Gastrocnemius medialis (tissue), 4 donors: ENCODE measurements around the gene SH3GL1. TPM values are rescaled to one million over a fixed set of nuclear protein-coding genes. Genes with fewer than 3 reads are reported as not detected.
"Not testable (repeated sequence)": the region's sequence is repeated elsewhere in the genome, so short reads cannot be mapped to it uniquely, and the experiment has no call there.

ENCODE experiments used
- ATAC-seq, 2 donors: fragments of 150-250 bp; one replicate each; pipeline ENCODE4 v1.9.1; 2016
- DNase-seq, 2 donors: peaks; one replicate each; pipeline ENCODE4 v3.0.0-alpha.2; 2019
- H3K27ac ChIP-seq, 4 donors: fragments of 200-600 bp; sonication (generic); 1 replicate in 1 of 4; 2 replicates in 3 of 4; pipeline ENCODE4 v1.5.1; 2016 to 2018; ENCODE audit warnings: mild to moderate bottlenecking in 2 of 4, moderate library complexity in 1 of 4
- H3K27me3 ChIP-seq, 3 donors: fragments of 200-600 bp; sonication (generic) in 2 of 3; 1 replicate in 1 of 3; 2 replicates in 2 of 3; pipeline versions ENCODE4 v1.5.1 to v1.6.0; 2016 to 2019; ENCODE audit warnings: mild to moderate bottlenecking in 1 of 3, moderate library complexity in 1 of 3
- H3K36me3 ChIP-seq, 2 donors: fragments of 200-600 bp; sonication (generic) in 1 of 2; one replicate each; pipeline ENCODE4 v1.5.1; 2017 to 2018
- H3K4me1 ChIP-seq, 2 donors: fragments of 200-600 bp; sonication (generic) in 1 of 2; one replicate each; pipeline ENCODE4 v1.5.1; 2016 to 2017; ENCODE audit warnings: mild to moderate bottlenecking in 2 of 2
- H3K4me3 ChIP-seq, 4 donors: fragments of 200-600 bp; sonication (generic) in 3 of 4; 1 replicate in 1 of 4; 2 replicates in 3 of 4; pipeline ENCODE4 v1.5.1; 2016 to 2019; ENCODE audit warnings: mild to moderate bottlenecking in 2 of 4
- H3K9me3 ChIP-seq, 3 donors: fragments of 200-600 bp; sonication (generic) in 2 of 3; 1 replicate in 1 of 3; 2 replicates in 2 of 3; pipeline ENCODE4 v1.5.1; 2016 to 2019
- CTCF ChIP-seq, 5 experiments: fragments of 450-650 bp in 3 of 5; fragments of 200-600 bp in 2 of 5; sonication (generic) in 2 of 5; IDR thresholded peaks in 4 of 5; conservative IDR thresholded peaks in 1 of 5; 1 replicate in 4 of 5; 2 replicates in 1 of 5; pipeline ENCODE4 v1.5.1; 2016 to 2019; ENCODE audit warnings: antibody characterized with exemption in 5 of 5, mild to moderate bottlenecking in 3 of 5, moderate library complexity in 3 of 5
- POLR2A ChIP-seq, 2 donors: fragments of 450-650 bp; IDR thresholded peaks; one replicate each; pipeline ENCODE4 v1.6.1; 2017; ENCODE audit warnings: antibody characterized with exemption in 2 of 2, mild to moderate bottlenecking in 2 of 2, moderate library complexity in 2 of 2
- in situ Hi-C, 4 donors: fragments of 200-750 bp; cut with MboI; loops; one replicate each; pipeline versions ENCODE4 v1.15.0 to v1.8.0; 2017; ENCODE audit warnings: low sequenced_read_pairs in 4 of 4
- intact Hi-C: fragments of 100-400 bp; cut with DNase I; formaldehyde crosslinking; loops from one replicate; pipeline ENCODE4 v1.15.1; 2023; ENCODE audit warnings: low total_unique reads
- total RNA-seq, 4 donors: library from RNA; depleted of rRNA; stranded (reverse); fragments of >200 nt; gene quantifications; one replicate each; pipeline versions ENCODE4 v1.1.0 to v1.2.3, GENCODE V29; 2016

SH3GL1 gene
- total RNA-seq, 4 donors from 2014 or later: 11.6 to 19.4 (median 15.8) TPM

- H3K27ac ChIP-seq: no peak overlapping the region
- H3K4me3 ChIP-seq: no peak overlapping the region
- H3K9me3 ChIP-seq: no peaks in the 10 kb centered on the region
- peaks cover 0 to 4% of the 10 kb centered on the region in 2 donors for H3K4me1 ChIP-seq
- no peaks in the 10 kb centered on the region for H3K36me3 ChIP-seq
- DNase-seq: no peak
- H3K27me3 ChIP-seq: no peaks in the 10 kb centered on the region
- intact Hi-C loops (no loop called here), in situ Hi-C loops (no loop called here)
- ATAC-seq: no peak
- TF ChIP-seq CTCF (IDR thresholded peaks at IDR 0.05 in 4 of 5, conservative IDR thresholded peaks at IDR 0.05 in 1 of 5): no peak
- TF ChIP-seq POLR2A (IDR thresholded peaks at IDR 0.05): no peak
These were observed 65.3 kb downstream of the SH3GL1 start for GRCh38 chr19:4334929-4335570.

DNA sequence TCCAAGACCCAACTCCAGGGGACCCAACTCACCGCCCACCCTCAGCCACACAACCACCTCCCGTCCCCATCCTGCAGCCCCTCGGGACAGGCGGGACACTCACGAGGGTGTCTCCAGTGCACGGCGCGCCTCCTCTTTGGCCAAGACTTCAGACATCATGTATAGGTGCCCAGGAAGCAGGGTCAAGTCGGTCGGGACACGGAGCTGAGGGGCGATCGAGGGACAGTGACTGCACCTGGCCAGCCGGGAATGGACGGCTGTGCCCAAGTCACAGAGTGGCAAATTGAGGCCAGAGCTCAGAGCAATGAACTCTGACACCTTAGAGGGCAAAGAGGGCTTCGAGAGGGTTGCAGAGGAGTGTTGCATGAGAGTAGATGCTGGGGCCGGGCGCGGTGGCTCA, 70.5 kb downstream of the SH3GL1 start:
- ATAC-seq (no peak), DNase-seq (no peak)
- no peaks in the 10 kb centered on the region for H3K36me3 ChIP-seq
- peaks cover 0 to 13% of the 10 kb centered on the region in 2 donors for H3K4me1 ChIP-seq
- no peaks in the 10 kb centered on the region for H3K9me3 ChIP-seq
- peaks cover 11 to 17% (median 16%) of the 10 kb centered on the region in 3 donors for H3K27me3 ChIP-seq
- no peak for TF ChIP-seq POLR2A (IDR thresholded peaks at IDR 0.05)
- no peak for TF ChIP-seq CTCF (IDR thresholded peaks at IDR 0.05 in 4 of 5, conservative IDR thresholded peaks at IDR 0.05 in 1 of 5)
- in situ Hi-C loops (no loop called here), intact Hi-C loops (no loop called here)
- no peak overlapping the region for H3K4me3 ChIP-seq
- no peak overlapping the region for H3K27ac ChIP-seq

- H3K4me1 ChIP-seq: peaks cover 0 to 13% of the 10 kb centered on the region in 2 donors
- H3K9me3 ChIP-seq, in situ Hi-C loops, ATAC-seq, DNase-seq, H3K36me3 ChIP-seq: not testable (repeated sequence)
- peak overlapping the region in 3 of 4 donors; percentile 34 to 54 (median 51) for H3K4me3 ChIP-seq
- H3K27me3 ChIP-seq: peaks cover 11 to 17% (median 16%) of the 10 kb centered on the region in 3 donors
- H3K27ac ChIP-seq: peak overlapping the region in 2 of 4 donors; percentile 22 to 54
- intact Hi-C loops: loop anchor here (1.0 kb wide), 1 partner anchor 13 kb away; no protein-coding TSS in a partner anchor
These were observed 71.2 kb downstream of the SH3GL1 start for GRCh38 chr19:4328991-4329681.

DNA sequence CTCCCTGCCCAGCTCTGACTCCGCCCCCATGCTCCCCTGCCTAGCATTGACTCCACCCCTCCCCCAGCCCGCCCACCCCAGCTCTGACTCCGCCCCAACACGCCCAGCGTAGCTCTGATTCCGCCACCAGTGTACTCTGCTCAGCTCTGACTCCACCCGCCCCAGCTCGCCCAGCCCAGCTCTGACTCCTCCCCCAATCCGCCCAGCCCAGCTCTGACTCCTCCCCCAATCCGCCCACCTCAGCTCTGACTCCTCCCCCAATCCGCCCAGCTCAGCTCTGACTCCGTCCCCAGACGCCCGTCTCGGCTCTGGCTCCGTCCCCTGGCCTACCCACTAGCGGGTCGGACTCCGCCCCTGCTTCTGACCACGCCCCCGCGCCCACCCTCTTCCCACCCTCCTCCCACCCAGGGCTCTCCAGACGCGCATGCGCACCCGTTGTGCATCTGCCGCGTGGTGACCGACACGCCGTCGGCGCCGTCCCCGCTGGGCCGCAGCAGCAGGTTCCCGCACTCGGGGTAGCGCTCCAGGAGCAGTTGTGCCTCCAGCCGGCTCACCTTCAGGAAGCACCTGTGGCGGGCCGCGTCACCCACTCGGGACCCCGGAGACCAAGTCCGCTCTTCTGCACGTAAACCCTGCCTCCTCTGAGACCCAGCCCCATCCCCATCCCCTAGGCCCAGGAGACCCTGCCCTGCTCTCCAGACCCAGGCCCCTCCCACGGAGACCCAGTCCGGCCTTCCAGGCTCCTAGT, 71.9 kb downstream of the SH3GL1 start:
- peak; percentile 77 to 87 for ATAC-seq
- H3K9me3 ChIP-seq: no peaks in the 10 kb centered on the region
- intact Hi-C loops: loop anchor here (1.0 kb wide), 1 partner anchor 14 kb away; no protein-coding TSS in a partner anchor
- TF ChIP-seq CTCF (IDR thresholded peaks at IDR 0.05 in 4 of 5, conservative IDR thresholded peaks at IDR 0.05 in 1 of 5) (no peak), POLR2A (IDR thresholded peaks at IDR 0.05) (peak in 1 of 2 donors; percentile 8)
- peak overlapping the region in 2 of 4 donors; percentile 37 to 54 for H3K27ac ChIP-seq
- DNase-seq: peak; percentile 51 to 90
- no peaks in the 10 kb centered on the region for H3K36me3 ChIP-seq
- peaks cover 0 to 13% of the 10 kb centered on the region in 2 donors for H3K4me1 ChIP-seq
- peaks cover 11 to 17% (median 16%) of the 10 kb centered on the region in 3 donors for H3K27me3 ChIP-seq
- H3K4me3 ChIP-seq: peak overlapping the region; percentile 28 to 54 (median 48)
- in situ Hi-C loops: no loop called here
